IPS-18a (cell line): ENCODE data around the gene PRKN.

Experiments used
- H3K27ac ChIP-seq: one replicate; pipeline ENCODE4 v1.5.1; 2013; ENCODE audit warnings: low read length
- H3K27me3 ChIP-seq: one replicate; pipeline ENCODE4 v1.6.1; 2013; ENCODE audit warnings: mild to moderate bottlenecking, low read length; ENCODE audit not compliant: control insufficient read depth, insufficient read depth
- H3K36me3 ChIP-seq: one replicate; pipeline ENCODE4 v1.6.1; 2013; ENCODE audit warnings: low read depth, low read length; ENCODE audit not compliant: control insufficient read depth
- H3K4me1 ChIP-seq: one replicate; pipeline ENCODE4 v1.6.1; 2013; ENCODE audit warnings: low read depth, low read length; ENCODE audit not compliant: control insufficient read depth
- H3K4me3 ChIP-seq: one replicate; pipeline ENCODE4 v1.5.1; 2013; ENCODE audit warnings: low read length
- H3K9ac ChIP-seq: one replicate; pipeline ENCODE4 v1.6.1; 2013; ENCODE audit warnings: mild to moderate bottlenecking, low read length, moderate library complexity
- H3K9me3 ChIP-seq: one replicate; pipeline ENCODE4 v1.6.1; 2013; ENCODE audit warnings: low read depth, low read length; ENCODE audit not compliant: control insufficient read depth

Gene PRKN

DNA sequence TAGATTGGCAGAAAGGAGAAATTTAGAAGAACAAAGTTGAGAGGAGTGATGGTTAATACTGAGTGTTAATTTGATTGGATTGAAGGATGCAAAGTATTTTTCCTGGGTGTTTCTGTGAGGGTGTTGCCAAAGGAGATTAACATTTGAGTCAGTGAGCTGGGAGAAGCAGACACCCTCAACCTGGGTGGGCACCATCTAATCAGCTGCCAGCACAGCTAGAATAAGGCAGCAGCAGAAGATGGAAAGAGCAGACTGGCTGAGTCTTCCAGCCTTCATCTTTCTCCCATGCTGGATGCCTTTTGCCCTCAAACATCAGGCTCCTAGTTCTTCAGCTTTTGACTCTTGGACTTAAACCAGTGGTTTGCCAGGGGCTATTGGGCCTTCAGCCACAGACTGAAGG, 1016.1 kb downstream of the PRKN start:
- Histone ChIP-seq H3K36me3 (no peaks in the 10 kb centered on the region), H3K4me3 (no peak overlapping the region), H3K4me1 (no peaks in the 10 kb centered on the region), H3K27me3 (no peaks in the 10 kb centered on the region), H3K9ac (no peak overlapping the region), H3K9me3 (no peaks in the 10 kb centered on the region), H3K27ac (no peak overlapping the region)

DNA sequence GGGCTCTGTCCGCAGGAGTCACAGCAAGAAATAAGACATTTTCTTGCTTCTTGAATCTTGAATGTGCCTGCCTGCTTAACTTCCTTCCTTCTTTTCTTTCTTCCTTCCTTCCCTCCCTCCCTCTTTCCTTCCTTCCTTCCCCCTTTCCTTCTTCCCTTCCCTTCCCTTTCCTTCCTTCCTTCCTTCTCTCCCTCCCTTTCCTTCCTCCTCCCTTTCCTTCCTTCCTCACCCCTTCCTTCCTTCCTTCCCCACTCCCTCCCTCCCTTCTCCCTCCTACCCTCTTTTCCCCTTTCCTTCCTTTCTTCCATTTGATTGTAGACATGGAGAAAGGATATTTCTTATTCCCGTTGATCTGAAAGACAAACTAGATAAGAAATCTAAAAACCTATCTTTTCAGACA, 1016.9 kb downstream of the PRKN start:
- Histone ChIP-seq H3K36me3 (no peaks in the 10 kb centered on the region), H3K27ac (no peak overlapping the region), H3K27me3 (no peaks in the 10 kb centered on the region), H3K4me3 (no peak overlapping the region), H3K4me1 (no peaks in the 10 kb centered on the region), H3K9ac (no peak overlapping the region), H3K9me3 (no peaks in the 10 kb centered on the region)

DNA sequence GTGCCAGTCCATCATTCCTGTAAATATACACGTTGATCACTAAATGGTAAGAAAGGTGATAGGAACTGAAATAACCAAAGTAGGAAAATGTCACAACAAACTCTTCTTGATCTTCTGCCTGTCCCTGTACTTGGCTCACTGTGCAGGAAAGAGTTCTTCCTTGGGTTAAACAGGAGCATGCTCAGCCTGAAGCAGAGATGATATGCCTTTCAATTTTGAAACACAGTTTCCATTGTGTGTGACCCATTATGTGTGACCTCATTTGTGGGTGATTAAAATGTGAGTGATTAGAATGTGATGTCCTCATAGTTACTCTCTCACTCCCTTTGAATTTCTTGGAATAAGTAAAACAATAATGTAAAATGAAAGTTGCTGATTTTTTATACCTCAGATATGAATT, 1026.5 kb downstream of the PRKN start:
- H3K9me3 ChIP-seq: no peaks in the 10 kb centered on the region
- H3K4me3 ChIP-seq: no peak overlapping the region
- H3K4me1 ChIP-seq: no peaks in the 10 kb centered on the region
- no peaks in the 10 kb centered on the region for H3K27me3 ChIP-seq
- no peaks in the 10 kb centered on the region for H3K36me3 ChIP-seq
- no peak overlapping the region for H3K27ac ChIP-seq
- H3K9ac ChIP-seq: no peak overlapping the region

DNA sequence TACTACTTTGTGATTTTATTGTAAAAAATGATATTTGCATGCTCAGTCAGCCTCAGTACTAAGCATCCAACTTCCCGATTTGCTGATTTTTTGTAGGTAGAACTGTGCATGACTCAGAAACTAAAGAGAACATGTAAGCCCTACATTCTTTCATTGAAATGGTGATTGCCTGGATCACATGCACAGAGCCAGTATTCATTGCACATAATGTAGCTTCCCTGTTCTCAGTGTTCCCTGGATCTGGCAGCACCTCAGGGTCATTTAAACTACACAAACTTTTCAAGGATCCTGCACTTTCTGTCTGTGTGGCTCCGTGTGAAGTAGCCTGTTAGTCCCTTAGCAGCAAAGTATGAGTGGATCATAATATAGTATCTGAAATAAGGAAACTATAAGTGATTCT, 1030.8 kb downstream of the PRKN start:
- Histone ChIP-seq H3K27ac (no peak overlapping the region), H3K4me3 (no peak overlapping the region), H3K36me3 (no peaks in the 10 kb centered on the region), H3K4me1 (no peaks in the 10 kb centered on the region), H3K27me3 (no peaks in the 10 kb centered on the region), H3K9me3 (no peaks in the 10 kb centered on the region), H3K9ac (no peak overlapping the region)

DNA sequence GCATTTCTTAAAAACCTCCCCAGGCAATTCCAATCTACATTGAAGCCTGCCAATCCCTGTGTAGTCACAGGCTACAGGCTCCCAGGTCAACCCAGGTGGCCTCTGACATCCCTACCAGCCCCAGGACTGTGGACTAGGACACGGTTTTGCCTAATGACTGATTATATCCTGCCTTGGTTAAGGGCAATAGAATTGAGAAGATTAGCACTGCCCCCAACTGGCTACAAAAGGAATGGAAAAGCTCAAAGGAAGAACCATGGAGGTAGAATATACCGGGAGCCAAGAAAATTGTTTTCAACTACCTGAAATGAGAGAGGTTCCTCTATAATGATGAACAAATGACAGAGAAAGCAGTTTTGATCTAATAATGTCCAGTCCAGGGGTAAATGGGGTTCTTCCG, 1032.6 kb downstream of the PRKN start:
- Histone ChIP-seq H3K27ac (no peak overlapping the region), H3K4me3 (no peak overlapping the region), H3K9me3 (no peaks in the 10 kb centered on the region), H3K36me3 (no peaks in the 10 kb centered on the region), H3K4me1 (no peaks in the 10 kb centered on the region), H3K27me3 (no peaks in the 10 kb centered on the region), H3K9ac (no peak overlapping the region)

DNA sequence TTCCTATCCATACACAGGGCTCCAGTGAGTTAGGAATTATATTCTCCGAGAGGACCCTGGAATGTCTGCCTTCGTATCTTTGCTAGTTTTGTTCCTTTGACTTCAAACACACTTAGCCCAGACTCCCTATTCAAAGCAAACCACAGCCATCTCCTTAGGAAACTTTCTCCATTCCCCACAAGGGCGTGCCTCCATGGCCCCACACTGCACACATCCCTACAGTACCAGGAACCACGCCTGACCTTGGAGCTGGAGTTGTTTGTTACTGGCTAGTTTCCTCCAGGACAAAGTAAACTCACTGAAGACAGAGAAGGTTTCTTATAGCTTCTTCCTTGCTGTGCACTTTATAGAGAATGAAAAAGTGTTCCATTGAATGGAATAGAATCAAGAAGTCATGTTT, 1040.9 kb downstream of the PRKN start:
- Histone ChIP-seq H3K9ac (no peak overlapping the region), H3K36me3 (no peaks in the 10 kb centered on the region), H3K4me3 (no peak overlapping the region), H3K9me3 (no peaks in the 10 kb centered on the region), H3K27me3 (no peaks in the 10 kb centered on the region), H3K27ac (no peak overlapping the region), H3K4me1 (no peaks in the 10 kb centered on the region)

DNA sequence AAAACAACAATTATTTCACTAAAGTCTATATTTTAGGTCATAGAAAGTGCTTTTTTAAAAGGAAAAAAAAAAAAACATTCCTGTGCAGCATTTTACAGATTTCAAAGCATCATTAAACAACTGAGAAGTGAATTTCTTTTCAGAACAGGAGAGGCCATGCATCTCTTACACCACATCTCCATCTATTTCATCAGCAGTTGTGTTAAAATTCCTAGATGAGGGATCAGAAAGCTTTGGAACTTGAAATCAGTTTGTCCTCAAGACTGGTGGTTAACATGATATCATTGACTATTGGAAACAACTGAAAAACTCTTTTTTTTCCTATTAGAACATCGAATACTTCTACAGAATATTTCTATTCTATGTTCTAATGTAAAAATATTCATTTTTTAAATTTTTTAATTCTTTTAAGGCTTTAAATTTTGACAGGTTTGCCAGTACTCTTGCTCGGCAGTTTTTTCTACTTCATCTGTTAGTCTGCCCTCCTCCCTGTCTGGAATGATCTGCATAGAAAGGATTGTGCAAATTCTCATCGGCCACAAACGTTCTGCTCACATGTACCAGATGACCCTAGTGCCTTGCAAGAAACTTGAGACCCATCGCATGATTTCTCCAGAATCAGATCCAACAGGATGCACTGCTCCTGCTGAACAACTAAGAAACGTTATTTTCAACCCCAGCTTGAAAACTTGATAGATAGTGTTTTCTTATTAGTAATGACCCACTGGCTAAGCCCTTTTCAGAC, 1042.7 kb downstream of the PRKN start:
- H3K4me1 ChIP-seq: no peaks in the 10 kb centered on the region

DNA sequence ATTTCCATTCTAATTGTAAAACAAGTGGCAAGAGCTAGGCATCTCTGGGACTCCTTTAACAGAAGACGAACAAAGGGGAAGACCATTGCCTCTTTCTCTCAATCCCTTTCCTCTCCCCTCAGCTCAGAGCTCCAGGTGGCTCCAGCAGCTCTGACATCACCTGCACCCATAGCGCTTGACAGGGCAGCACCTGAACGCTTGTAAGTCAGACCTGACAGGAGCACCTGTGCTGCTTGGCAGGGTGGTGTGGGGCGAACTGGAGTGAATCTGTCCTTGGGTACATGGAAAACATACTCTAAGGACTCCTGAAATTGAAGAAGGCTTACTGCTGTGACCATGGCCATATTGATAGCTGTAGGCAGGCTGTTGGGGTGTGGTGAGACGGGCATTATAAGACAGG, 1044.2 kb downstream of the PRKN start:
- no peaks in the 10 kb centered on the region for H3K27me3 ChIP-seq
- no peak overlapping the region for H3K4me3 ChIP-seq
- H3K9ac ChIP-seq: no peak overlapping the region
- H3K9me3 ChIP-seq: no peaks in the 10 kb centered on the region
- no peaks in the 10 kb centered on the region for H3K36me3 ChIP-seq
- H3K27ac ChIP-seq: no peak overlapping the region
- no peaks in the 10 kb centered on the region for H3K4me1 ChIP-seq

More for the DNA sequence above, 1042.7 kb downstream of the PRKN start:
- H3K9ac ChIP-seq: no peak overlapping the region
- no peak overlapping the region for H3K27ac ChIP-seq
- no peak overlapping the region for H3K4me3 ChIP-seq
- H3K27me3 ChIP-seq: no peaks in the 10 kb centered on the region
- no peaks in the 10 kb centered on the region for H3K9me3 ChIP-seq
- no peaks in the 10 kb centered on the region for H3K36me3 ChIP-seq

DNA sequence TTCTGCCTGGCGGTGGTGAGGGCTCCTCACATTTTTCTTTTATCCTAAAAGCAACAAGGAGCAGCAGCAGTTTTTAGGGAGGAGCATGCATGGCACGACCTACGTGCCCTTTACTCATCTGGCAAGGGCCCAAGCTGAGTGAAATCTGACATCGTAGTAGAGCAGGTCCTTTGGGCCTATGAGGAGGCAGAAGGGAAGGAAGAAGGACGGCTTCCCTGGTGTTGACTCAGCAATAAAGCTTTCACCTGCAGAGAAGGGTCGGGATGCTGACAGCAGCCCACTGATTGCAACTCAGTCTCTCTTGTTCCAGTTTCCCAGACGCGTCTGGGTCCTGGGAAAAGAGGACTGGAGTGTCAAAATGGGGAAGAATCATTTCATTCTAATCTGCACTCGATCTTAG, 1044.6 kb downstream of the PRKN start:
- Histone ChIP-seq H3K27ac (no peak overlapping the region), H3K36me3 (no peaks in the 10 kb centered on the region), H3K9me3 (no peaks in the 10 kb centered on the region), H3K4me1 (no peaks in the 10 kb centered on the region), H3K9ac (no peak overlapping the region), H3K27me3 (no peaks in the 10 kb centered on the region), H3K4me3 (no peak overlapping the region)

DNA sequence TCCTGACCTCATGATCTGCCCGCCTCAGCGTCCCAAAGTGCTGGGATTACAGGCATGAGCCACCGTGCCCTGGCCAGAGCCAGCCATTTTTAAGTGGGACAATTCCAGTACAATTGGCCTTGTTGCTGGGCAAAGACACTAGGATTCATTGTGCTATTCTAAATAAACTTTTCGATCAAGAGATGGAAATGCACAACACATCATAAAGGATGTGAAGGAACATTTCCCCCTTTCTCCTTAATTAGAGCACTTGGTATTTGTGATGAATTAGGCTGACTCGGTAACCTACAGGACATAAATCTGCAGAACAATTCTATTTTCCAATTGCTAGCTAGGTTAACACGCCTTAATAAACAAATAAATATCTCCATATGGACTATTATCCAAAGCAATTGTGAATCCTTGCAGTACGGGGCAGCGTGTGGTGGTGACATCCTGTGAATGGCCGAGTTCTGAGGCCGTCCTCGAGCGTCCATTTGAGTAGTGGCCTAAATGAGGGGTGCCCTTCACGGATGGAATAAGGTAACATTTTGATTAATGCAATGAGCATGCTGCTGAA, 1047.5 kb downstream of the PRKN start:
- Histone ChIP-seq H3K9ac (no peak overlapping the region), H3K27ac (no peak overlapping the region), H3K9me3 (no peaks in the 10 kb centered on the region), H3K4me3 (no peak overlapping the region), H3K27me3 (no peaks in the 10 kb centered on the region), H3K4me1 (no peaks in the 10 kb centered on the region), H3K36me3 (no peaks in the 10 kb centered on the region)

DNA sequence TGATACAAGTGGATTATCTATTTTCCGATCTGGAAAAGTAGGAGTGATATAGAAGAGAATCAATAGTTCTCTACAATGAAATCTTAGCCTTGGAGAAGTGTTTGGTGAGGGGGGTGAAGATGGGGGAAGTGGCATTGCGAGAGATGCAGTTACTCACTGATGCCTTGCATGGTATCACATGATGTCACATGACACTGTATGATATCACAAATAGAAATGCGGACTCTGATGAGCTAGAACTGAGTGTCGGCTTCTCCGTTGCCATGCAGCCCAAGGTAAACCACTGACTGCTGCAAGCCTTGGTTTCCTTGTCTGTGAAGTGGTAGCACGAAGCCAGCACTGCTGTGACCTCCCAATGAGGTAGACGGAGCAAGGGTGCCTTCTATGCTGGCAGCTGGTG, 1050.4 kb downstream of the PRKN start:
- no peaks in the 10 kb centered on the region for H3K9me3 ChIP-seq
- H3K9ac ChIP-seq: no peak overlapping the region
- no peaks in the 10 kb centered on the region for H3K36me3 ChIP-seq
- no peak overlapping the region for H3K27ac ChIP-seq
- H3K27me3 ChIP-seq: no peaks in the 10 kb centered on the region
- no peaks in the 10 kb centered on the region for H3K4me1 ChIP-seq
- no peak overlapping the region for H3K4me3 ChIP-seq

DNA sequence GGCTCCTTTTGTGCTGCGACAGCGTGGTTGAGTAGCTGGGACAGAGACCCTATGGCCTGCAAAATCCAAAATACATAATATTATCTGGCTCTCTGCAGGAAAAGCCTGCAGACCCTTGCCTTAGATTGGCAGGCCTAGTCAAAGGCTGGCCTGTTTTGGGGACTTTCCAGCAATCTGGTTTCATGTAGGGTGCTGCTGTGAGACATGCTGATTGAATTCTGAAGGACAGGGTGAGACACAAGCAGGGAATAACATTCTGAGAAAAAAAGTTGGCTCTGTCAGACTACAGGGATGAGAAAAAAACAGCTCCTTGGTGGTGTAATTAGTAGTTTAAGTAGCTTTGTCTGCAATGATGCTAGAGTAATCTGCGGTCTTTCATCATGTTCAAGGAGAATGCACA, 1051.0 kb downstream of the PRKN start:
- Histone ChIP-seq H3K4me3 (no peak overlapping the region), H3K4me1 (no peaks in the 10 kb centered on the region), H3K9me3 (no peaks in the 10 kb centered on the region), H3K27ac (no peak overlapping the region), H3K9ac (no peak overlapping the region), H3K36me3 (no peaks in the 10 kb centered on the region), H3K27me3 (no peaks in the 10 kb centered on the region)
